Neuronal stem cell (in vitro differentiated cells): ENCODE measurements around the gene LRRN1.

ENCODE experiments used
- DNase-seq: peaks from one replicate; pipeline ENCODE4 v3.0.0-alpha.2; 2013; ENCODE audit warnings: low spot score
- H2AFZ ChIP-seq: one replicate; pipeline ENCODE4 v1.6.1; 2013; ENCODE audit warnings: mild to moderate bottlenecking, low read length, inconsistent platforms
- H2AK5ac ChIP-seq: 2 replicates; pipeline ENCODE4 v1.6.1; 2013; ENCODE audit warnings: low read depth, mild to moderate bottlenecking, inconsistent platforms, low read length, moderate library complexity, mixed read lengths
- H2BK120ac ChIP-seq: 2 replicates; pipeline ENCODE4 v1.6.1; 2013; ENCODE audit warnings: low read depth, mild to moderate bottlenecking, inconsistent platforms, low read length, moderate library complexity, mixed read lengths
- H2BK12ac ChIP-seq: one replicate; pipeline ENCODE4 v1.6.1; 2013; ENCODE audit warnings: low read length, inconsistent platforms
- H2BK15ac ChIP-seq: 2 replicates; pipeline ENCODE4 v1.6.1; 2013; ENCODE audit warnings: mild to moderate bottlenecking, low read length, inconsistent platforms, mixed read lengths
- H2BK5ac ChIP-seq: one replicate; pipeline ENCODE4 v1.6.1; 2013; ENCODE audit warnings: inconsistent platforms, mild to moderate bottlenecking, low read length, moderate library complexity
- H3K14ac ChIP-seq: one replicate; pipeline ENCODE4 v1.6.1; 2013; ENCODE audit warnings: low read length, inconsistent platforms
- H3K18ac ChIP-seq: 2 replicates; pipeline ENCODE4 v1.6.1; 2013; ENCODE audit warnings: low read length, inconsistent platforms
- H3K23ac ChIP-seq: 2 replicates; pipeline ENCODE4 v1.6.1; 2013; ENCODE audit warnings: low read depth, mild to moderate bottlenecking, mixed read lengths, low read length, inconsistent platforms; ENCODE audit not compliant: poor library complexity
- H3K27ac ChIP-seq: replicated peaks from 3 replicates; pipeline ENCODE4 v1.5.1; 2013; ENCODE audit warnings: low read length, inconsistent platforms
- H3K27me3 ChIP-seq, 3 experiments: 2 replicates each; pipeline ENCODE4 v1.6.1; 2013; ENCODE audit warnings: low read length in 3 of 3, mild to moderate bottlenecking in 2 of 3, inconsistent platforms in 1 of 3, low read depth in 1 of 3, mixed read lengths in 1 of 3, moderate library complexity in 1 of 3; ENCODE audit not compliant: control insufficient read depth in 3 of 3, insufficient read depth in 3 of 3
- H3K36me3 ChIP-seq, 2 donors: replicated peaks in 1 of 2; 2 replicates each; pipeline ENCODE4 v1.6.1; 2013; ENCODE audit warnings: low read length in 2 of 2; ENCODE audit not compliant: control insufficient read depth in 2 of 2, insufficient read depth in 2 of 2
- H3K4ac ChIP-seq: 2 replicates; pipeline ENCODE4 v1.6.1; 2013; ENCODE audit warnings: inconsistent platforms, mild to moderate bottlenecking, low read length, moderate library complexity
- H3K4me1 ChIP-seq, 2 donors: 1 replicate in 1 of 2; 2 replicates in 1 of 2; pipeline ENCODE4 v1.6.1; 2013; ENCODE audit warnings: low read length in 2 of 2, low read depth in 1 of 2; ENCODE audit not compliant: control insufficient read depth in 2 of 2, insufficient read depth in 1 of 2
- H3K4me2 ChIP-seq: one replicate; pipeline ENCODE4 v1.6.1; 2013; ENCODE audit warnings: mild to moderate bottlenecking, low read length, inconsistent platforms; ENCODE audit not compliant: insufficient read depth, poor library complexity, severe bottlenecking
- H3K4me3 ChIP-seq, 2 donors: 2 replicates each; pipeline ENCODE4 v1.5.1; 2013; ENCODE audit warnings: low read length in 2 of 2, mild to moderate bottlenecking in 2 of 2, inconsistent platforms in 1 of 2, moderate library complexity in 1 of 2
- H3K79me1 ChIP-seq: one replicate; pipeline ENCODE4 v1.6.1; 2013; ENCODE audit warnings: low read depth, mild to moderate bottlenecking, inconsistent platforms, low read length, moderate library complexity
- H3K9ac ChIP-seq: one replicate; pipeline ENCODE4 v1.6.1; 2013; ENCODE audit warnings: mild to moderate bottlenecking, low read depth, low read length, inconsistent platforms; ENCODE audit not compliant: poor library complexity
- H3K9me3 ChIP-seq, 2 donors: replicated peaks in 1 of 2; 2 replicates each; pipeline versions ENCODE3 to v1.6.1; 2013; ENCODE audit warnings: low read length in 2 of 2, mild to moderate bottlenecking in 2 of 2, inconsistent platforms in 1 of 2, low read depth in 1 of 2, mixed read lengths in 1 of 2, moderate library complexity in 1 of 2; ENCODE audit not compliant: control insufficient read depth in 2 of 2, insufficient read depth in 1 of 2
- H4K8ac ChIP-seq: one replicate; pipeline ENCODE4 v1.6.1; 2013; ENCODE audit warnings: low read depth, mild to moderate bottlenecking, inconsistent platforms, low read length, moderate library complexity
- H4K91ac ChIP-seq: one replicate; pipeline ENCODE4 v1.6.1; 2013; ENCODE audit warnings: low read length, low read depth, mild to moderate bottlenecking, inconsistent platforms; ENCODE audit not compliant: poor library complexity
- WGBS, 2 donors: extraction: QIAGEN DNeasy Blood & Tissue Kit; methylation state at CpG; one replicate each; pipeline ENCODE4 v1.1.7; 2013; ENCODE audit warnings: missing lambda C conversion rate in 2 of 2, mixed read lengths in 1 of 2; ENCODE audit not compliant: insufficient read length in 2 of 2, insufficient replicate concordance in 1 of 2; ENCODE audit errors: extremely low coverage in 2 of 2; 5-methylcytosine and 5-hydroxymethylcytosine counted together

LRRN1 gene

DNA sequence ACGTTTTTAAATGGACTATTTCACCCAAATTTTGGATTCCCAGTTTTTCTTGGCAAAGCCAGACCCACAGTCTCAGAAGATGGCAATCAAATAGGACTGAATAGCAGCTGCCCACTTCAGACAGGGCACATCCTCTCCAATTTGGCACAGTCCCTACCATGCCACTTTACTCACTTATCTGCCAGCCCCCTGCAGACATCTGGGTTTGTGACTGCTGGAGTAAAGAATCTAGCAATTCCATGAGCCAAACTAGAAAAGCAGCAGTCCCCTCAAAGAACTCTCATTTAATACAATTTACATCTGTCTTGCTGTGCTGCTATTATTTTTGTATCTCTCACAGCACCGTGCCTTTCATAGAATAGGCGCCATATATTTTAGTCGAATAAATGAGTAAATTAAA, 16.0 kb upstream of the LRRN1 start:
- no peak overlapping the region for H3K4ac ChIP-seq
- H4K91ac ChIP-seq = no peak overlapping the region
- no peak for DNase-seq
- WGBS, 2 donors = no CpG with 5 or more reads among the region's 4 CpGs
- H3K18ac ChIP-seq = no peak overlapping the region
- no peak overlapping the region for H4K8ac ChIP-seq
- no peak overlapping the region for H3K4me2 ChIP-seq
- H2BK12ac ChIP-seq = no peak overlapping the region
- H3K14ac ChIP-seq = no peak overlapping the region
- H2BK5ac ChIP-seq = no peak overlapping the region
- H2BK15ac ChIP-seq = no peak overlapping the region
- H3K27ac ChIP-seq = no peak overlapping the region
- H3K27me3 ChIP-seq = no peaks in the 10 kb centered on the region
- H2AFZ ChIP-seq = no peak overlapping the region
- H2AK5ac ChIP-seq = no peak overlapping the region
- H3K9ac ChIP-seq = no peak overlapping the region
- no peak overlapping the region for H3K23ac ChIP-seq
- H3K4me3 ChIP-seq = no peak overlapping the region
- H2BK120ac ChIP-seq = no peak overlapping the region
- no peaks in the 10 kb centered on the region for H3K79me1 ChIP-seq
- H3K36me3 ChIP-seq = no peaks in the 10 kb centered on the region
- no peaks in the 10 kb centered on the region for H3K4me1 ChIP-seq
- H3K9me3 ChIP-seq = no peaks in the 10 kb centered on the region

DNA sequence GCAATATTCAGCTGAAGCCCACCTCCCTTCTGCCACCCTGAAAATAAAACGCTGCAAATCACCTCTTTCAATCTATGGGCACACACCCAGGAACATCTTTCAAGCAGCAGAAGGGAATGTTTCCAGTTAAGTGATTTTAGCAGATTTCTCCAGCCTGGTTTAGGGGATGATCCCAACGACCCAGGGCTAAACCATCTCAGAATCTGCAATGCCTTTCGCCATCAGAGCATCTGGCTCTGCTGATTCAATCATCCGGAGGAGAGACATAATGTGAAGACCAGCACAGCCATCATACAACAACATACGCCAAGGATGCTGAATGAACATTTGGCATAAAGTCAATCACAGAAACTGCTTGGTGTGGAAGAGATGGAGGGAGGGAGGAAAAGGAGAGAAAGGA, 15.5 kb upstream of the LRRN1 start:
- H3K9me3 ChIP-seq = no peaks in the 10 kb centered on the region
- WGBS, 2 donors = no CpG with 5 or more reads among the region's 5 CpGs
- no peak for DNase-seq

DNA sequence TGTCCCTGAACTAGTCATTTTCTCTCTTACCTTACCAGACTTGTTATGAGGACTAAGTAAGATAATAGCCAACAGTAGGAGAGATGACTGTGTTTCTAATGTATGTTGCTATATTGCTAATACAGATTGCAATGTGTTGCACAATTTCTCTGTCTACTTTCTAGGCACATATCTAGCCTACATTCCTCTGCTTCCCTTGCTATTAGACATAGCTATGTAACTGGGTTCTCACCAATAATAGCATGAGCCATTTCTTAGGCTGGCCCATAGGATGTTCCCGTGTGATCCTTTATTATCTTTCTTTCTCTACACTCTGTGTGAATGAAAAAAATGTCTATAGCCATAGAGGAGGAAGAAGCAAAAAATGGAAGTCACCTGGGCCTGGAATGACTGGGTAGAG, 6.8 kb upstream of the LRRN1 start:
- no peak overlapping the region for H3K4ac ChIP-seq
- no peak overlapping the region for H2BK15ac ChIP-seq
- H3K27me3 ChIP-seq = no peaks in the 10 kb centered on the region
- no peak overlapping the region for H3K27ac ChIP-seq
- no peak overlapping the region for H3K23ac ChIP-seq
- WGBS, 2 donors = no CpG with 5 or more reads among the region's 1 CpG
- H4K91ac ChIP-seq = no peak overlapping the region
- DNase-seq = no peak
- H3K36me3 ChIP-seq = no peaks in the 10 kb centered on the region
- no peak overlapping the region for H3K4me3 ChIP-seq
- no peak overlapping the region for H2BK5ac ChIP-seq
- H2AK5ac ChIP-seq = no peak overlapping the region
- no peak overlapping the region for H3K9ac ChIP-seq
- H3K18ac ChIP-seq = no peak overlapping the region
- H2BK120ac ChIP-seq = no peak overlapping the region
- H3K14ac ChIP-seq = no peak overlapping the region
- peaks cover 0 to under 1% of the 10 kb centered on the region in 2 donors for H3K9me3 ChIP-seq
- no peaks in the 10 kb centered on the region for H3K4me1 ChIP-seq
- H4K8ac ChIP-seq = no peak overlapping the region
- no peaks in the 10 kb centered on the region for H3K79me1 ChIP-seq
- no peak overlapping the region for H2AFZ ChIP-seq
- H3K4me2 ChIP-seq = no peak overlapping the region
- no peak overlapping the region for H2BK12ac ChIP-seq

More for the DNA sequence above, 15.5 kb upstream of the LRRN1 start:
- no peaks in the 10 kb centered on the region for H3K4me1 ChIP-seq
- H3K27ac ChIP-seq = no peak overlapping the region
- H3K36me3 ChIP-seq = no peaks in the 10 kb centered on the region
- no peak overlapping the region for H2AFZ ChIP-seq
- H2BK15ac ChIP-seq = no peak overlapping the region
- H3K9ac ChIP-seq = no peak overlapping the region
- no peaks in the 10 kb centered on the region for H3K79me1 ChIP-seq
- no peak overlapping the region for H3K14ac ChIP-seq
- no peak overlapping the region for H4K91ac ChIP-seq
- H3K18ac ChIP-seq = no peak overlapping the region
- no peak overlapping the region for H3K23ac ChIP-seq
- H4K8ac ChIP-seq = no peak overlapping the region
- no peak overlapping the region for H3K4me2 ChIP-seq
- no peak overlapping the region for H2AK5ac ChIP-seq
- H2BK12ac ChIP-seq = no peak overlapping the region
- no peak overlapping the region for H2BK5ac ChIP-seq
- no peak overlapping the region for H3K4ac ChIP-seq
- no peaks in the 10 kb centered on the region for H3K27me3 ChIP-seq
- H3K4me3 ChIP-seq = no peak overlapping the region
- no peak overlapping the region for H2BK120ac ChIP-seq

DNA sequence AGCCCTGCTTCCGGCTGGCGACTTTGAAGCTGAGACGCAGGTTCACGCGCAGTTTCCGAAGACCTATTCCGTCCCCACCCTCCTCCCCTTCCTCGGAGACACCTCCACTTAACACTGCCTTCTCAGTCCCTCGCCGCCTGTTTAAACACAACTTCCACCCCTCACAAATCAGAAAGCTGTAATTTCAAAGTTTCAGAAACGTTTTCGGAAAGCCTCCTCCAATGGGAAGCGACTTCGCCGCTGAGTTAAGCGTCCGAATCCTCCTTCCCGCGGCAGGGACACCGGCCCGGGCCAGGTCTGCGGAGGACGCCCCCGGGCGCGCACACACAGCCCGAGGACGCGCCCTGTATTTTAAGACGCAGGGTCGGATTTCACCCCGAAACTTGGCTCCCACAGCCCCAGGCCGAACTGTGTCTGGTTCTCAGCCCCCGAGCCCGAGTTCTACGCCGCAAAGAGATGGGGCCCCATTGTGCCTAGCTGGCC, 559 bp upstream of the LRRN1 start:
- Histone ChIP-seq H3K9me3 (peaks cover 0 to 4% of the 10 kb centered on the region in 2 donors), H3K36me3 (peaks cover 0 to 14% of the 10 kb centered on the region in 2 donors), H3K27ac (peak overlapping the region; percentile 95), H3K27me3 (no peaks in the 10 kb centered on the region), H2BK15ac (no peak overlapping the region), H2BK12ac (no peak overlapping the region), H2AFZ (peak overlapping the region; percentile 98), H4K8ac (peak overlapping the region; percentile 68), H3K4me2 (peak overlapping the region; percentile 70), H3K4ac (no peak overlapping the region), H3K79me1 (peaks cover 2% of the 10 kb centered on the region), H3K18ac (peak overlapping the region; percentile 99), H3K14ac (peak overlapping the region; percentile 85), H3K23ac (no peak overlapping the region), H3K4me3 (peak overlapping the region; percentile 87 to 89), H3K9ac (peak overlapping the region; percentile 87), H4K91ac (peak overlapping the region; percentile 83), H2BK120ac (peak overlapping the region; percentile 99), H3K4me1 (peaks cover 0 to 16% of the 10 kb centered on the region in 2 donors), H2BK5ac (peak overlapping the region; percentile 67), H2AK5ac (no peak overlapping the region)
- DNase-seq = no peak
- no CpG with 5 or more reads among the region's 37 CpGs for WGBS, 2 donors
